Astrocyte of the spinal cord (primary cell): Measurements from ENCODE around the gene PSEN1.

ENCODE experiments used
- DNase-seq: peaks from one replicate; pipeline ENCODE4 v3.0.0; 2011; ENCODE audit warnings: low read depth, low spot score
- H3K4me3 ChIP-seq: 2 replicates; pipeline ENCODE4 v1.5.1; 2011; ENCODE audit warnings: low read depth, mild to moderate bottlenecking, low read length, moderate library complexity
- in situ Hi-C: cut with HindIII; loops from 2 replicates; pipeline ENCODE4 v1.10.0; 2017; ENCODE audit warnings: low sequenced_read_pairs
- TF ChIP-seq, protein P1 (sequence below): IDR thresholded peaks from 2 replicates; pipeline ENCODE4 v1.5.1; 2012; ENCODE audit warnings: low read depth, mild to moderate bottlenecking, low read length, inconsistent platforms

Gene PSEN1

GRCh38 chr14:73208846-73209245, 72.5 kb downstream of the PSEN1 start:
- TF ChIP-seq, protein P1, sequence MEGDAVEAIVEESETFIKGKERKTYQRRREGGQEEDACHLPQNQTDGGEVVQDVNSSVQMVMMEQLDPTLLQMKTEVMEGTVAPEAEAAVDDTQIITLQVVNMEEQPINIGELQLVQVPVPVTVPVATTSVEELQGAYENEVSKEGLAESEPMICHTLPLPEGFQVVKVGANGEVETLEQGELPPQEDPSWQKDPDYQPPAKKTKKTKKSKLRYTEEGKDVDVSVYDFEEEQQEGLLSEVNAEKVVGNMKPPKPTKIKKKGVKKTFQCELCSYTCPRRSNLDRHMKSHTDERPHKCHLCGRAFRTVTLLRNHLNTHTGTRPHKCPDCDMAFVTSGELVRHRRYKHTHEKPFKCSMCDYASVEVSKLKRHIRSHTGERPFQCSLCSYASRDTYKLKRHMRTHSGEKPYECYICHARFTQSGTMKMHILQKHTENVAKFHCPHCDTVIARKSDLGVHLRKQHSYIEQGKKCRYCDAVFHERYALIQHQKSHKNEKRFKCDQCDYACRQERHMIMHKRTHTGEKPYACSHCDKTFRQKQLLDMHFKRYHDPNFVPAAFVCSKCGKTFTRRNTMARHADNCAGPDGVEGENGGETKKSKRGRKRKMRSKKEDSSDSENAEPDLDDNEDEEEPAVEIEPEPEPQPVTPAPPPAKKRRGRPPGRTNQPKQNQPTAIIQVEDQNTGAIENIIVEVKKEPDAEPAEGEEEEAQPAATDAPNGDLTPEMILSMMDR = no peak
- in situ Hi-C loops = no loop called here
- H3K4me3 ChIP-seq = no peak overlapping the region
- no peak for DNase-seq

- TF ChIP-seq, protein P1 = no peak
- in situ Hi-C loops = no loop called here
- no peak overlapping the region for H3K4me3 ChIP-seq
- peak; percentile 63 for DNase-seq
These were observed 73.6 kb downstream of the PSEN1 start for GRCh38 chr14:73209953-73210352.

DNA sequence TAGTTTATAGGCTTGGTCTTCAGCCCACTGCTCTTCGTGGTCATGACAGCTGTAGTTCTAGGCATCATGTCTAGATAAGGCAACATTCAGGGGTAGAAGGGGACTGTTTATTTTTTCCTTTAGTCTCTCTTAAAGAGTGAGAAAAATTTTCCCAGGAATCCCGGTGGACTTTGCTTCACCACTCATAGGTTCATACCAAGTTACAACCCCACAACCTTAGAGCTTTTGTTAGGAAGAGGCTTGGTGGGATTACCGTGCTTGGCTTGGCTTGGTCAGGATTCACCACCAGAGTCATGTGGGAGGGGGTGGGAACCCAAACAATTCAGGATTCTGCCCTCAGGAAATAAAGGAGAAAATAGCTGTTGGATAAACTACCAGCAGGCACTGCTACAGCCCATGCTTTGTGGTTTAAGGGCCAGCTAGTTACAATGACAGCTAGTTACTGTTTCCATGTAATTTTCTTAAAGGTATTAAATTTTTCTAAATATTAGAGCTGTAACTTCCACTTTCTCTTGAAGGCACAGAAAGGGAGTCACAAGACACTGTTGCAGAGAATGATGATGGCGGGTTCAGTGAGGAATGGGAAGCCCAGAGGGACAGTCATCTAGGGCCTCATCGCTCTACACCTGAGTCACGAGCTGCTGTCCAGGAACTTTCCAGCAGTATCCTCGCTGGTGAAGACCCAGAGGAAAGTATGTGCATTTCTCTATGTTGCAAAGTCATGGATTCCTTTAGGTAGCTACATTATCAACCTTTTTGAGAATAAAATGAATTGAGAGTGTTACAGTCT, 75.1 kb downstream of the PSEN1 start:
- TF ChIP-seq, protein P1 = no peak
- no peak overlapping the region for H3K4me3 ChIP-seq
- DNase-seq = no peak
- in situ Hi-C loops = no loop called here

GRCh38 chr14:73216030-73216429, 79.7 kb downstream of the PSEN1 start:
- in situ Hi-C loops = no loop called here
- no peak for DNase-seq
- TF ChIP-seq, protein P1 = no peak
- no peak overlapping the region for H3K4me3 ChIP-seq

- DNase-seq = no peak
- in situ Hi-C loops = no loop called here
- no peak overlapping the region for H3K4me3 ChIP-seq
- TF ChIP-seq, protein P1 = no peak
These were observed 81.1 kb downstream of the PSEN1 start for GRCh38 chr14:73217411-73217810.

DNA sequence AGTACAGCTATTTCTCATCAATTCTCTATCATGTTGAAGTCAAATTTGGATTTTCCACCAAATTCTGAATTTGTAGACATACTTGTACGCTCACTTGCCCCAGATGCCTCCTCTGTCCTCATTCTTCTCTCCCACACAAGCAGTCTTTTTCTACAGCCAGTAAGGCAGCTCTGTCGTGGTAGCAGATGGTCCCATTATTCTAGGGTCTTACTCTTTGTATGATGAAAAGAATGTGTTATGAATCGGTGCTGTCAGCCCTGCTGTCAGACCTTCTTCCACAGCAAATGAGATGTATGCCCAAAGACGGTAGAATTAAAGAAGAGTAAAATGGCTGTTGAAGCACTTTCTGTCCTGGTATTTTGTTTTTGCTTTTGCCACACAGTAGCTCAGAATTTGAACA, 83.8 kb downstream of the PSEN1 start:
- in situ Hi-C loops = no loop called here
- no peak overlapping the region for H3K4me3 ChIP-seq
- TF ChIP-seq, protein P1 = no peak
- DNase-seq = no peak
